Measurements from ENCODE around the gene TASP1. TPM values are rescaled to one million over a fixed set of nuclear protein-coding genes. Genes with fewer than 3 reads are reported as not detected.

The TASP1 gene
- 10 to 100 TPM in 3 of 4 donors, 1 to 10 TPM in 1; 3.0 to 18.1 (median 12.9) TPM for total RNA-seq

GRCh38 chr20:13638496-13639149 lies at the start of gene TASP1:
TASP1 (minus strand) TSS chr20:13638932; CDS start chr20:13630078, 8,854 bp downstream.
- Histone ChIP-seq H3K4me3 (peak within 1 kb of the TSS; percentile 72 to 96 (median 88)), H3K4me1 (peaks cover 0 to 19% (median 4%) of the 10 kb centered on the region in 4 donors)

DNA sequence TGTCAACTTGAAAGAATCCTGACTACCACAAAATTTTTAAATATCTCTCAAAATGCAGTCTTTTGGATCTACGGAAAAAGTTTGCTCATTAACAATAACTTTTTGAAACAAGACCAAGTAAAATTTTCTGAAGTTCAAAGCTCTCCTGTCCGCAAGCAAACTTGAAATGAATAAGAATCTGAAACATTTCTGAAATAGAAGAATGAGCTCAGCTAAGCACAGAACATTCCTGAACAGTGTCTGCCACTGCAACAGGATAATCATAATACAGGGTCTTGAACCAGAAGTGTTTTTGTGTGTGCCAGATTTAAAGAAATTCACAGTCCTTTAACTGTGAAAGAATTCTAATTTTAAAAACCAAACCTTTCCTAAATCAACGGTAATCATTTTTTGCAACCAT lies 49.1 kb upstream of the TASP1 start:
- H3K27ac ChIP-seq = no peak overlapping the region
- no peak for DNase-seq
- no peaks in the 10 kb centered on the region for H3K9me3 ChIP-seq
- no peaks in the 10 kb centered on the region for H3K27me3 ChIP-seq
- TF ChIP-seq EP300 (IDR thresholded peaks at IDR 0.05; ENCODE audit: low read depth) (no peak), POLR2A (IDR thresholded peaks at IDR 0.05) (no peak), POLR2AphosphoS5 (IDR thresholded peaks at IDR 0.05) (no peak)
- TF ChIP-seq, protein P1, sequence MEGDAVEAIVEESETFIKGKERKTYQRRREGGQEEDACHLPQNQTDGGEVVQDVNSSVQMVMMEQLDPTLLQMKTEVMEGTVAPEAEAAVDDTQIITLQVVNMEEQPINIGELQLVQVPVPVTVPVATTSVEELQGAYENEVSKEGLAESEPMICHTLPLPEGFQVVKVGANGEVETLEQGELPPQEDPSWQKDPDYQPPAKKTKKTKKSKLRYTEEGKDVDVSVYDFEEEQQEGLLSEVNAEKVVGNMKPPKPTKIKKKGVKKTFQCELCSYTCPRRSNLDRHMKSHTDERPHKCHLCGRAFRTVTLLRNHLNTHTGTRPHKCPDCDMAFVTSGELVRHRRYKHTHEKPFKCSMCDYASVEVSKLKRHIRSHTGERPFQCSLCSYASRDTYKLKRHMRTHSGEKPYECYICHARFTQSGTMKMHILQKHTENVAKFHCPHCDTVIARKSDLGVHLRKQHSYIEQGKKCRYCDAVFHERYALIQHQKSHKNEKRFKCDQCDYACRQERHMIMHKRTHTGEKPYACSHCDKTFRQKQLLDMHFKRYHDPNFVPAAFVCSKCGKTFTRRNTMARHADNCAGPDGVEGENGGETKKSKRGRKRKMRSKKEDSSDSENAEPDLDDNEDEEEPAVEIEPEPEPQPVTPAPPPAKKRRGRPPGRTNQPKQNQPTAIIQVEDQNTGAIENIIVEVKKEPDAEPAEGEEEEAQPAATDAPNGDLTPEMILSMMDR (IDR thresholded peaks at IDR 0.05) = no peak
- in situ Hi-C loops (cut with MboI; ENCODE audit: low pct_ligation_motif_present in 1 of 4, low pct_unique_long_range_greater_than_20kb in 1 of 4, low sequenced_read_pairs in 3 of 4) = no loop called here
- H3K36me3 ChIP-seq = no peaks in the 10 kb centered on the region
- intact Hi-C loops (cut with DNase I; ENCODE audit: low total_unique reads) = no loop called here
- H3K4me3 ChIP-seq = no peak overlapping the region
- H3K4me1 ChIP-seq = no peaks in the 10 kb centered on the region
- WGBS, 2 donors (ENCODE audit: low coverage in 1 of 2) = 89 to 91% methylated on average over 3 of the region's 3 CpGs

More at GRCh38 chr20:13638496-13639149, at the start of gene TASP1:
- intact Hi-C loops (cut with DNase I; ENCODE audit: low total_unique reads) = no loop called here
- Histone ChIP-seq H3K27ac (peak within 1 kb of the TSS; percentile 77 to 88 (median 81)), H3K36me3 (no peaks in the 10 kb centered on the region), H3K9me3 (no peaks in the 10 kb centered on the region), H3K27me3 (no peaks in the 10 kb centered on the region)
- in situ Hi-C loops (cut with MboI; ENCODE audit: low pct_ligation_motif_present in 1 of 4, low pct_unique_long_range_greater_than_20kb in 1 of 4, low sequenced_read_pairs in 3 of 4) = loop anchor here in 1 of 4 donors (10.0 kb wide), 1 partner anchor 136 kb away; no protein-coding TSS in a partner anchor
- TF ChIP-seq POLR2AphosphoS5 (IDR thresholded peaks at IDR 0.05) (peak; percentile 79 to 88 (median 83)), EP300 (IDR thresholded peaks at IDR 0.05; ENCODE audit: low read depth) (no peak), POLR2A (IDR thresholded peaks at IDR 0.05) (peak; percentile 61)
- TF ChIP-seq, protein P1 (IDR thresholded peaks at IDR 0.05) = no peak
- DNase-seq = peak; percentile 98
- WGBS, 2 donors (ENCODE audit: low coverage in 1 of 2) = 0 to 1% methylated on average over 2 to 44 of the region's 50 CpGs

DNA sequence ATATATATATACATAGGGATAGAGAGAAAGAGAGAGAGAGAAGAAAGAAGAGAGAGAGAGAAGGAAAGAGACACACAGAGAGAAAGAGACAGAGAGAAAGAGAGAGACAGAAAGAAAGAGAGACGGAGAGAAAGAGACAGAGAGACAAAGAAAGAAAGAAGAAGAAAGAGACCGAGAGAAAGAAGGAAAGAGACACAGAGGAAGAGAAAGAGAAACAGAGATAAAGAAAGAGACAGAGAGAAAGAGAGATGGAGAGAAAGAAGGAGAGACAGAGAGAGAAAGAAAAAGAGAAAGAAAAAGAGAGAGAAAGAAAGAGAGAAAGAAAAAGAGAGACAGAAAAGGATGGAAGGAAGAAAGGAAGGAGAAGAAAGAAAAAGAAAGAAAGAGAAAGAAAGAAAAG lies 46.9 kb upstream of the TASP1 start:
- 90 to 100% methylated on average over 1 to 2 of the region's 2 CpGs for WGBS, 2 donors (ENCODE audit: low coverage in 1 of 2)
- no peaks in the 10 kb centered on the region for H3K9me3 ChIP-seq
- DNase-seq = no peak
- TF ChIP-seq, protein P1 (IDR thresholded peaks at IDR 0.05) = no peak
- in situ Hi-C loops (cut with MboI; ENCODE audit: low pct_ligation_motif_present in 1 of 4, low pct_unique_long_range_greater_than_20kb in 1 of 4, low sequenced_read_pairs in 3 of 4) = no loop called here
- no peaks in the 10 kb centered on the region for H3K27me3 ChIP-seq
- H3K4me1 ChIP-seq = no peaks in the 10 kb centered on the region
- intact Hi-C loops (cut with DNase I; ENCODE audit: low total_unique reads) = no loop called here
- H3K4me3 ChIP-seq = no peak overlapping the region
- no peak overlapping the region for H3K27ac ChIP-seq
- no peaks in the 10 kb centered on the region for H3K36me3 ChIP-seq

GRCh38 chr20:13684566-13685222 lies 46.0 kb upstream of the TASP1 start:
- intact Hi-C loops (cut with DNase I; ENCODE audit: low total_unique reads) = no loop called here
- Histone ChIP-seq H3K27me3 (no peaks in the 10 kb centered on the region), H3K9me3 (no peaks in the 10 kb centered on the region), H3K36me3 (no peaks in the 10 kb centered on the region), H3K27ac (no peak overlapping the region), H3K4me1 (no peaks in the 10 kb centered on the region), H3K4me3 (no peak overlapping the region)
- no peak for DNase-seq
- no peak for TF ChIP-seq EP300 (IDR thresholded peaks at IDR 0.05; ENCODE audit: low read depth)
- TF ChIP-seq, protein P1 (IDR thresholded peaks at IDR 0.05) = no peak
- TF ChIP-seq POLR2A (IDR thresholded peaks at IDR 0.05) = no peak
- no peak for TF ChIP-seq POLR2AphosphoS5 (IDR thresholded peaks at IDR 0.05)
- 61 to 78% methylated on average over 2 to 5 of the region's 5 CpGs for WGBS, 2 donors (ENCODE audit: low coverage in 1 of 2)
- in situ Hi-C loops (cut with MboI; ENCODE audit: low pct_ligation_motif_present in 1 of 4, low pct_unique_long_range_greater_than_20kb in 1 of 4, low sequenced_read_pairs in 3 of 4) = no loop called here

Measured in transverse colon (tissue), 4 donors.